ENCODE measurements around the gene KANSL1. TPM values are rescaled to one million over a fixed set of nuclear protein-coding genes. Genes with fewer than 3 reads are reported as not detected.

The KANSL1 gene
- total and polyA plus RNA-seq, 2 of the 4 experiments (the other 2 are of a cell fraction) = 19.1 to 49.6 TPM

- ChIA-PET CTCF (interaction anchor here (0.6 to 2.1 kb wide), 5 partner anchors 50 to 285 kb away, joined by 3 to 7 read pairs (median 3); partner anchors contain the start of gene KANSL1), POLR2A (ENCODE audit: unreplicated experiment) (no interaction called here)
- Histone ChIP-seq H3K27me3 (ENCODE audit: control insufficient read depth, insufficient read depth, low read length) (peaks cover 7% of the 10 kb centered on the region), H3K18ac (ENCODE audit: low read depth, low read length) (no peak overlapping the region), H3K4me2 (ENCODE audit: low read depth, low read length) (no peak overlapping the region), H2BK20ac (ENCODE audit: low read depth, low read length) (no peak overlapping the region), H2BK120ac (ENCODE audit: low read depth, low read length) (no peak overlapping the region), H3K56ac (ENCODE audit: extremely low read depth, insufficient read depth, low read length) (no peak overlapping the region), H2AFZ (replicated peaks; ENCODE audit: low read length, poor library complexity) (peak overlapping the region; percentile 51), H3K9me1 (ENCODE audit: insufficient read depth, low read length) (no peaks in the 10 kb centered on the region), H2AK5ac (ENCODE audit: low read depth, low read length) (no peak overlapping the region), H4K5ac (ENCODE audit: low read depth, low read length) (no peak overlapping the region), H4K20me1 (ENCODE audit: insufficient read depth, low read length) (no peaks in the 10 kb centered on the region), H3K9ac (ENCODE audit: low read depth, low read length) (no peak overlapping the region), H3K4me3 (ENCODE audit: insufficient read depth, low read depth, low read length) (no peak overlapping the region), H3K23ac (ENCODE audit: low read depth, low read length) (no peak overlapping the region), H3K4me1 (ENCODE audit: control insufficient read depth, insufficient read depth, low read length) (peaks cover 8% of the 10 kb centered on the region), H3K79me1 (ENCODE audit: low read depth in 1 of 2, low read length in 2 of 2) (no peaks in the 10 kb centered on the region), H3K27ac (ENCODE audit: insufficient read depth, low read length) (no peak overlapping the region), H3K14ac (replicated peaks; ENCODE audit: low read depth, low read length) (no peak overlapping the region), H2BK5ac (ENCODE audit: low read depth, low read length, poor library complexity, severe bottlenecking) (no peak overlapping the region), H3K4ac (ENCODE audit: low read depth, low read length) (no peak overlapping the region), H3K9me3 (ENCODE audit: control insufficient read depth, insufficient read depth, low read length) (no peaks in the 10 kb centered on the region), H4K91ac (ENCODE audit: insufficient read depth, low read depth, low read length) (no peak overlapping the region), H2AK9ac (replicated peaks; ENCODE audit: low read depth, low read length, poor library complexity) (no peak overlapping the region), H3K36me3 (ENCODE audit: control insufficient read depth, insufficient read depth, low read length) (no peaks in the 10 kb centered on the region), H2BK15ac (ENCODE audit: low read depth, low read length) (no peak overlapping the region), H4K8ac (ENCODE audit: low read depth in 2 of 2, low read length in 2 of 2) (no peak overlapping the region)
- peak; percentile 89 for ATAC-seq (ENCODE audit: low read depth)
- dilution Hi-C loops (cut with HindIII; ENCODE audit: low sequenced_read_pairs, unreplicated experiment) (no loop called here), intact Hi-C loops (cut with micrococcal nuclease) (loop anchor here (1.0 to 10.0 kb wide), 2 partner anchors 211 to 282 kb away; no protein-coding TSS in a partner anchor), in situ Hi-C loops (cut with MboI; ENCODE audit: low sequenced_read_pairs) (no loop called here)
- BruUV-seq (replicated peaks) = no TSS peak
- 0 out of 2 replicates have a peak, but pooled peaks have one; percentile 24 for TF ChIP-seq MAZ (IDR thresholded peaks at IDR 0.05; ENCODE audit: borderline replicate concordance, low read depth, low read length)
- TF ChIP-seq SMC3 (IDR thresholded peaks at IDR 0.05; ENCODE audit: low read depth, low read length) = peak; percentile 72
- TF ChIP-seq CTCF (conservative IDR thresholded peaks at IDR 0.05; ENCODE audit: low read depth, low read length) = peak; percentile 91
- TF ChIP-seq RAD21 (IDR thresholded peaks at IDR 0.05; ENCODE audit: low read length) = peak; percentile 87
- no peak for TF ChIP-seq CEBPB (IDR thresholded peaks at IDR 0.05; ENCODE audit: low read depth, low read length)
- WGBS, 2 experiments (ENCODE audit: extremely low coverage in 2 of 2, insufficient read length in 1 of 2) = 33% methylated on average over 3 of the region's 8 CpGs; no CpG with 5 or more reads in 1 of the 2 experiments
- peak; percentile 51 for DNase-seq
Measured at GRCh38 chr17:46002311-46002972, 190.8 kb downstream of the KANSL1 start.

Measured in IMR-90 (cell line).